ENCODE results near the gene SMARCC1. TPM values are rescaled to one million over a fixed set of nuclear protein-coding genes. Genes with fewer than 3 reads are reported as not detected.

The SMARCC1 gene
- total RNA-seq, 4 donors from 2014 or later: 25.0 to 110 (median 56.4) TPM

- no peak for DNase-seq
- Histone ChIP-seq H3K4me3 (no peak overlapping the region), H3K27ac (no peak overlapping the region), H3K27me3 (no peaks in the 10 kb centered on the region), H3K4me1 (no peaks in the 10 kb centered on the region), H3K9me3 (no peaks in the 10 kb centered on the region), H3K36me3 (no peaks in the 10 kb centered on the region)
- TF ChIP-seq CTCF (IDR thresholded peaks at IDR 0.05) (no peak), POLR2A (IDR thresholded peaks at IDR 0.05) (no peak)
Measured at GRCh38 chr3:47571391-47572175, 210.1 kb downstream of the SMARCC1 start.

DNA sequence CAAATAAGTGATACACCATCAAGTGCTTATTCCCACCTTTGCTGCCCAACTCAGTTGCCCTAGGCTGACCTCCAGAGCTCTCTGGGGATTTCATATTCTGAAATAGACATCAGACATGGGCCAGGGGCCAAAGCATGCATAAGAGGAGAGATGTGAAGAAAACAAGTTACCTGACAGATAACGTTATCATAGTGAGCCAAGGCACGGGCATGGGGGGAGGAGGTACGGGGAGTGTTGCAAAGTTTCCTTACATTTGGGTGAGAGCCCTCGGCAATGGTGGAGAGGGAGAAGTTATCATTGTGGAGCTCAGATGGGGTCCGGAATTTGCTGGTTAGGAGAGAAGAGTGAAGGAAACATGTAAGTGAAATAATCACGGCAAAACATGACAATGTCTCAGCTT lies 212.8 kb downstream of the SMARCC1 start:
- DNase-seq: no peak
- Histone ChIP-seq H3K36me3 (no peaks in the 10 kb centered on the region), H3K9me3 (no peaks in the 10 kb centered on the region), H3K4me3 (no peak overlapping the region), H3K4me1 (no peaks in the 10 kb centered on the region), H3K27ac (no peak overlapping the region), H3K27me3 (no peaks in the 10 kb centered on the region)
- no peak for TF ChIP-seq CTCF (IDR thresholded peaks at IDR 0.05)
- TF ChIP-seq POLR2A (IDR thresholded peaks at IDR 0.05): no peak

GRCh38 chr3:47567149-47567548 lies 214.5 kb downstream of the SMARCC1 start:
- H3K27ac ChIP-seq: no peak overlapping the region

DNA sequence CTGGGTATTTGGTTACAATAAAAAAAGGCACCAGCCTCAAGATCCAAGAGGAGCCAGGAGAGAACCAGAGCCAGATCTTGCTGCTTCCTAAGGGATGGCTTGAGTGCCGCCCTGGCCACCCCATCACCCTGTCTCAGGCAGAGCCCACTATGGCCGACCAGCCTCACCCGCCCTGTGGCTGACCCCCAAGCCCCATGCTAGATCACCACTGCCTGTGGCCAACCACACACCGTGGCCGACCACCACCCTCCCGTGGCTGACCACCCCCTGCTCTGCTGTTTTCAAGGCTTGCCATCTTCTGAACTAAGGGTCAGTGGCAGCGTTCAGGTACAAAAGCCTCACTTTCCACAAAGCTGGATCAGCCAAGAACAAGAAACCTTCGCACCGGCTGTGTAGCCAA lies 215.0 kb downstream of the SMARCC1 start:
- no peaks in the 10 kb centered on the region for H3K9me3 ChIP-seq
- TF ChIP-seq POLR2A (IDR thresholded peaks at IDR 0.05): no peak
- no peak for TF ChIP-seq CTCF (IDR thresholded peaks at IDR 0.05)
- H3K4me3 ChIP-seq: no peak overlapping the region
- DNase-seq: no peak
- no peaks in the 10 kb centered on the region for H3K27me3 ChIP-seq
- no peak overlapping the region for H3K27ac ChIP-seq
- no peaks in the 10 kb centered on the region for H3K36me3 ChIP-seq
- H3K4me1 ChIP-seq: no peaks in the 10 kb centered on the region

More at GRCh38 chr3:47567149-47567548, 214.5 kb downstream of the SMARCC1 start:
- Histone ChIP-seq H3K4me3 (no peak overlapping the region), H3K27me3 (no peaks in the 10 kb centered on the region), H3K9me3 (no peaks in the 10 kb centered on the region), H3K36me3 (no peaks in the 10 kb centered on the region), H3K4me1 (no peaks in the 10 kb centered on the region)
- no peak for TF ChIP-seq POLR2A (IDR thresholded peaks at IDR 0.05)
- no peak for TF ChIP-seq CTCF (IDR thresholded peaks at IDR 0.05)
- no peak for DNase-seq

GRCh38 chr3:47565734-47566550 lies 215.8 kb downstream of the SMARCC1 start:
- Histone ChIP-seq H3K27ac (no peak overlapping the region), H3K36me3 (no peaks in the 10 kb centered on the region), H3K9me3 (no peaks in the 10 kb centered on the region), H3K4me1 (no peaks in the 10 kb centered on the region), H3K27me3 (no peaks in the 10 kb centered on the region), H3K4me3 (no peak overlapping the region)
- DNase-seq: no peak
- TF ChIP-seq CTCF (IDR thresholded peaks at IDR 0.05): no peak
- no peak for TF ChIP-seq POLR2A (IDR thresholded peaks at IDR 0.05)
